Suprapubic skin (tissue), 4 donors: ENCODE measurements around the gene SMIM24. TPM values are rescaled to one million over a fixed set of nuclear protein-coding genes. Genes with fewer than 3 reads are reported as not detected.
A peak's percentile ranks its signal among the peaks of the same experiment; 100 is the strongest.

Experiments used
- DNase-seq, 2 donors: peaks; one replicate each; pipeline ENCODE4 v3.0.0-alpha.2; 2019; ENCODE audit warnings: low spot score in 2 of 2
- H3K27ac ChIP-seq: fragments of 200-600 bp; sonication (generic); one replicate; pipeline ENCODE4 v1.5.1; 2019
- H3K27me3 ChIP-seq: fragments of 200-600 bp; sonication (generic); one replicate; pipeline ENCODE4 v1.5.1; 2019
- H3K36me3 ChIP-seq: fragments of 200-600 bp; sonication (generic); one replicate; pipeline ENCODE4 v1.5.1; 2019
- H3K4me1 ChIP-seq: fragments of 200-600 bp; sonication (generic); one replicate; pipeline ENCODE4 v1.5.1; 2019
- H3K4me3 ChIP-seq: fragments of 200-600 bp; sonication (generic); one replicate; pipeline ENCODE4 v1.5.1; 2019; ENCODE audit warnings: mild to moderate bottlenecking
- H3K9me3 ChIP-seq: fragments of 200-600 bp; sonication (generic); one replicate; pipeline ENCODE4 v1.5.1; 2019
- CTCF ChIP-seq, 2 donors: fragments of 200-600 bp in 1 of 2; fragments of 450-650 bp in 1 of 2; sonication (generic) in 1 of 2; IDR thresholded peaks; one replicate each; pipeline ENCODE4 v1.5.1; 2016 to 2019; ENCODE audit warnings: antibody characterized with exemption in 2 of 2, mild to moderate bottlenecking in 1 of 2, moderate library complexity in 1 of 2
- EP300 ChIP-seq: sonication (generic); formaldehyde crosslinking; IDR thresholded peaks from one replicate; pipeline ENCODE4 v1.6.1; 2017; ENCODE audit warnings: antibody characterized with exemption
- POLR2A ChIP-seq, 2 donors: fragments of 450-650 bp; IDR thresholded peaks; one replicate each; pipeline ENCODE4 v1.6.1; 2017; ENCODE audit warnings: antibody characterized with exemption in 2 of 2, mild to moderate bottlenecking in 2 of 2, moderate library complexity in 2 of 2
- POLR2AphosphoS5 ChIP-seq, 3 donors: sonication (generic); formaldehyde crosslinking; IDR thresholded peaks; one replicate each; pipeline ENCODE4 v1.6.1; 2017; ENCODE audit warnings: antibody characterized with exemption in 3 of 3
- WGBS: methylation state at CpG from one replicate; pipeline ENCODE4 v1.1.5; 2018; 5-methylcytosine and 5-hydroxymethylcytosine counted together
- total RNA-seq, 4 donors: library from RNA; depleted of rRNA; stranded (reverse); fragments of >200 nt; gene quantifications; one replicate each; pipeline ENCODE4 v1.1.0, GENCODE V29; 2016

SMIM24 gene
- total RNA-seq, 4 donors from 2014 or later = 2.1 TPM; not detected in 3

DNA sequence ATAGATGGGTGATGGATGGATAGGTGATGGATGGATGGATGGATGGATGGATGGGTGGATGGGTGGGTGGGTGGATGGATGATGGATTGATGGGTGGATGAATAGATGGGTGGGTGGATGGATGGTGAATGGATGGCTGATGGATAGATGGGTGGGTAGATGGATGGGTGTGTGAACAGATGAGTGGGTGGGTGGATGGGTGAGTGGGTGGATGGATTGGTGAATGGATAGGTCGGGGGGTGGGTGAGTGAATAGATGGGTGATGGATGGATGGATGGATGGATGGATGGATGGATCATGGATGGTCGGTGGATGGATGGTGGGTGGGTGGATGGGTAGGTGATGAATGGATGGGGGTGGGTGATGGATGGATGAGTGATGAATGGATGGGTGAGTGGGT, 3.5 kb downstream of the SMIM24 start:
- no peak for DNase-seq
- WGBS = 83% methylated on average over 2 of the region's 2 CpGs
- Histone ChIP-seq H3K4me3 (no peak overlapping the region), H3K9me3 (no peaks in the 10 kb centered on the region), H3K36me3 (no peaks in the 10 kb centered on the region), H3K27ac (no peak overlapping the region), H3K4me1 (peaks cover 8% of the 10 kb centered on the region), H3K27me3 (peaks cover 28% of the 10 kb centered on the region)
- TF ChIP-seq POLR2AphosphoS5 (IDR thresholded peaks at IDR 0.05) (no peak), CTCF (IDR thresholded peaks at IDR 0.05) (no peak), POLR2A (IDR thresholded peaks at IDR 0.05) (no peak)

- Histone ChIP-seq H3K4me3 (no peak overlapping the region), H3K27ac (no peak overlapping the region), H3K9me3 (no peaks in the 10 kb centered on the region), H3K4me1 (peaks cover 8% of the 10 kb centered on the region), H3K27me3 (peaks cover 18% of the 10 kb centered on the region), H3K36me3 (no peaks in the 10 kb centered on the region)
- no peak for TF ChIP-seq EP300
- no peak for TF ChIP-seq POLR2AphosphoS5 (IDR thresholded peaks at IDR 0.05)
- TF ChIP-seq CTCF (IDR thresholded peaks at IDR 0.05) = no peak
- no peak for TF ChIP-seq POLR2A (IDR thresholded peaks at IDR 0.05)
- no peak for DNase-seq
- WGBS = 87% methylated on average over 4 of the region's 4 CpGs
Observed at GRCh38 chr19:3475449-3475848, 4.9 kb downstream of the SMIM24 start.

DNA sequence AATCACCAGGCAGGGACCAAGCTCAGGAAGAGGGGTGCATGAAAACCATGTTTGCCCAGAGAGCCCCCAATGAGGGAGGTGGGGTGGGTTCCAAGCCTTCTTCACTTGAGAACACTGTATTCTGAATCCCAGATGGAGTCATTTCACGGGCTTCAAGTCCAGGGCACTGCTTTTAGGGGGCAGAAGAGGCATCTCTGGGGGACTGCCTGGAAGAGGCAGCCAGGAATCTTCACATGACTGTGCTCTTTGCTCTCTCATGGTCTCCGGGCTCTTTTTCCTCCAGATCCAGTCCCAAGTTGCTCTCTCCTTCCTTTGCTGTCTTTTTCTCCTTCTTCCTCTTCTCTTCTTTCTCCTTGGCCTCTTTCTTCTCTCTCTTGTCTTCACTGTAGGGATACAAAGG, 5.7 kb downstream of the SMIM24 start:
- Histone ChIP-seq H3K4me3 (no peak overlapping the region), H3K27ac (no peak overlapping the region), H3K36me3 (no peaks in the 10 kb centered on the region), H3K27me3 (peaks cover 12% of the 10 kb centered on the region), H3K4me1 (peaks cover 8% of the 10 kb centered on the region), H3K9me3 (no peaks in the 10 kb centered on the region)
- TF ChIP-seq POLR2A (IDR thresholded peaks at IDR 0.05) (no peak), CTCF (IDR thresholded peaks at IDR 0.05) (no peak), POLR2AphosphoS5 (IDR thresholded peaks at IDR 0.05) (no peak), EP300 (no peak)
- WGBS = 79% methylated on average over 2 of the region's 2 CpGs
- no peak for DNase-seq

DNA sequence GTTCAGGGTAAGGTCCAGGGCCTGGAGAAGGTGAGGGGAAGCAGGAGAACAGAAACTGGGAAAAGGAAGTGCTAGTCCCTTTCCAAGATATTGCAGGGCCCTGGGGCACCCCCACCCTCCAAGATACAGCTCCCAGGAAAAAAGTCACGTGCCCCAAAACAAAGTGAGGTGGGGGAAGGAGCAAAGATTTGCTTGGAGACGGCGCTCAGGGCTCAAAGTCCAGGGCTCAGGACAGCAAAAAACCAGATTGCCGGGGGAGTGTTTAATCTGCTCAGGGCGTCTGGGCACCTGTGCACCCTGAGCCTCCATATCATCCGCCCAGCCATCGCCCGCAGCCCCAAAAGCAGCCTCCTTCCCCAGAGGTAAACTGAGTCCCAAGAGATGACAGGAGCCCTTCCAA, 6.3 kb downstream of the SMIM24 start:
- peaks cover 12% of the 10 kb centered on the region for H3K4me1 ChIP-seq
- 89% methylated on average over 8 of the region's 8 CpGs for WGBS

GRCh38 chr19:3471954-3472655, 8.2 kb downstream of the SMIM24 start:
- WGBS = 34% methylated on average over 22 of the region's 24 CpGs

More for the DNA sequence above, 6.3 kb downstream of the SMIM24 start:
- Histone ChIP-seq H3K27ac (no peak overlapping the region), H3K36me3 (no peaks in the 10 kb centered on the region), H3K9me3 (no peaks in the 10 kb centered on the region), H3K27me3 (peaks cover 8% of the 10 kb centered on the region), H3K4me3 (no peak overlapping the region)
- DNase-seq = no peak
- TF ChIP-seq POLR2AphosphoS5 (IDR thresholded peaks at IDR 0.05) = no peak
- TF ChIP-seq POLR2A (IDR thresholded peaks at IDR 0.05) = no peak
- TF ChIP-seq CTCF (IDR thresholded peaks at IDR 0.05) = no peak
- no peak for TF ChIP-seq EP300

More at GRCh38 chr19:3471954-3472655, 8.2 kb downstream of the SMIM24 start:
- no peaks in the 10 kb centered on the region for H3K36me3 ChIP-seq
- no peaks in the 10 kb centered on the region for H3K9me3 ChIP-seq
- H3K27ac ChIP-seq = no peak overlapping the region
- no peak overlapping the region for H3K4me3 ChIP-seq
- peak; percentile 59 to 83 for TF ChIP-seq CTCF (IDR thresholded peaks at IDR 0.05)
- TF ChIP-seq EP300 = no peak
- no peak for TF ChIP-seq POLR2AphosphoS5 (IDR thresholded peaks at IDR 0.05)
- peaks cover 18% of the 10 kb centered on the region for H3K4me1 ChIP-seq
- DNase-seq = no peak
- H3K27me3 ChIP-seq = peaks cover 4% of the 10 kb centered on the region
